ENCODE data around the gene TOMT.

- TF ChIP-seq POLR2AphosphoS5 (IDR thresholded peaks at IDR 0.05; ENCODE audit: borderline replicate concordance, low read depth, low read length) (peak; percentile 77), EZH2 (IDR thresholded peaks at IDR 0.05) (no peak)
These were observed 2.6 kb upstream of the TOMT start, which contains the start of gene LAMTOR1 for GRCh38 chr11:72102946-72103753.

Measured in SK-N-MC (cell line).